Central memory CD4-positive, alpha-beta T cell (primary cell): ENCODE results near the gene ALX4.

Experiments
- DNase-seq: peaks from one replicate; pipeline ENCODE4 v3.0.0; 2022

Gene ALX4

GRCh38 chr11:44315947-44316658, 6.2 kb upstream of the ALX4 start:
- DNase-seq: no peak

DNA sequence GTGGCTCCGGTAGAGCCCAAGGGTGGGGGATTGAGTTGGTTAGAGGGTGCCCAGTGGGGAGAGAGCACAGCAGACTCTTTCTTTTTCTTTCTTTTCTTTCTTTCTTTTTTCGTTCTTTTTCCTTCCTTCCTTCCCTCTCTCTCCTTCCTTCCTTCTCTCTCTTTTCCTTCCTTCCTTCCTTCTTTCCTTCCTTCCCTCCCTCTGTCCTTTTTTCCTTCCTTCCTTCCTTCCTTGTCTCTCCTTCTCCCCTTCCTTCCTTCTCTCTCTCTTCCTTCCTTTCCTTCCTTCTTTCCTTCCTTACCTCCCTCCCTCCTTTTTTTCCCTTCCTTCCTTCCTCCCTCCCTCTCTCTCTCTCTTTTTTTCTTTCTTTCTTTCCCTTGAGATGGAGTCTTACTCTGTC, 4.8 kb upstream of the ALX4 start:
- no peak for DNase-seq

- no peak for DNase-seq
Measured at GRCh38 chr11:44313761-44314489, 4.0 kb upstream of the ALX4 start.

DNA sequence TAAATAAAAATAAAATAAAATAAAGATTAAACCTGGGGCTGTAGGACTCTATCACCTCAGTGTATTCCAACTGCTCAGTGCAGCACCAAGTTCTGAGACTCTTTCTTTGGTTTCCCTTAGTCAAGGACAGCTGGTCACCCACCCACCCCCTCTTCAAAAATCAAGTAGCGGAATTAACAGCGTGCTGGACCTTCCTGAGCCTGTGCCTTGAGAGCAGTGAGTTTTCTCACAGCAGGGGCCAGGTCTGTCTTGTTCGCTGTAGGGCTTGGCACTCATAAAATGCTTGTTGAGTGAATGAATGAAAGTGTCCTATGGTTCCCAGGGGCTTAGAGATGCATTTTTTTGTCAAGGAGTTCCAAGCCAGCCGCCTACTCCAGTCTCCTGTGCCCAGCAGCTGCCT, 2.9 kb upstream of the ALX4 start:
- no peak for DNase-seq

DNA sequence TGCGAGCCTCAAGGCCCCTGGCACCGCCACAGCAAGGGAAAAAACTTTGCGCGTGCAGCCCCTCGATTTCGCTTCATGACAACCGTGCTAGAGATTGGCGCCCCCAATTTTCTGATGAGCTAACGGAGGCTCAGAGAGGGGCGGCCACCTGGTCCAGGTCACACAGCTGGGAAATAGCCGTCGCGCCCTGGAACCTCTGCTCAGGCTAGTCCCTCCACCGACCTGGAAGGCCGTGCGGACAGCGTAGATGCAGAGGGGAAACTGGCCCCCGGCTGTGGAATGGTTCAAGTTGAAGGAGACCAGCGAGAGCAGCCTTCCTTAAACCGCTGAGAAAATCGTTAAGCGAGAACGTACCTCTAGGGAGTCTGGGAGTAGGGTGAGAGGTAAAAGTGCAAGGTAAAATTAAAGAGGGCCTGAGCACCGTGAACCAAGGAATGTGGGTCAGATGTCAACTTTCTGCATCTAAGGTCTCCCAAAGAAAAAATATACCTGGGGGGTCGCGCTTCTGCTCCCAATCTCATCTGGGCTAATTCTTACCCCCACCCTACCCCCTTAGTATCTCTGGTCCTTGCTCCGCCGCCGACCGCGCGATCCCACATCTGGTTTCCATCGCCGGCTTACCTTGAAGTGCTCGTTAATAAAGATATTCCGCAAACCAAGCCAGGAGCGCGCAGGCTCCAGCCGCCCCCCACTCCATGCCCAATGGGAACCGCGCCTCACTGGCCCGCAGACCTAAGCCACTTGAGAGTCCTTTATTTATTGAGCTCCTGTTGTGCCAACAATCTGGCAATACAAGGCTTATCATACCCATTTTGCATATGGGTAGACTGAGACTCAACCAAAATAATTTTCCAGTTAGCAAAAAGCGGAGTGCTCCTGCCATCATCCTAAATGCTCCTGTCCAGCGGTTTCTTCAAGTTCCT, 1.7 kb upstream of the ALX4 start:
- DNase-seq: no peak

DNA sequence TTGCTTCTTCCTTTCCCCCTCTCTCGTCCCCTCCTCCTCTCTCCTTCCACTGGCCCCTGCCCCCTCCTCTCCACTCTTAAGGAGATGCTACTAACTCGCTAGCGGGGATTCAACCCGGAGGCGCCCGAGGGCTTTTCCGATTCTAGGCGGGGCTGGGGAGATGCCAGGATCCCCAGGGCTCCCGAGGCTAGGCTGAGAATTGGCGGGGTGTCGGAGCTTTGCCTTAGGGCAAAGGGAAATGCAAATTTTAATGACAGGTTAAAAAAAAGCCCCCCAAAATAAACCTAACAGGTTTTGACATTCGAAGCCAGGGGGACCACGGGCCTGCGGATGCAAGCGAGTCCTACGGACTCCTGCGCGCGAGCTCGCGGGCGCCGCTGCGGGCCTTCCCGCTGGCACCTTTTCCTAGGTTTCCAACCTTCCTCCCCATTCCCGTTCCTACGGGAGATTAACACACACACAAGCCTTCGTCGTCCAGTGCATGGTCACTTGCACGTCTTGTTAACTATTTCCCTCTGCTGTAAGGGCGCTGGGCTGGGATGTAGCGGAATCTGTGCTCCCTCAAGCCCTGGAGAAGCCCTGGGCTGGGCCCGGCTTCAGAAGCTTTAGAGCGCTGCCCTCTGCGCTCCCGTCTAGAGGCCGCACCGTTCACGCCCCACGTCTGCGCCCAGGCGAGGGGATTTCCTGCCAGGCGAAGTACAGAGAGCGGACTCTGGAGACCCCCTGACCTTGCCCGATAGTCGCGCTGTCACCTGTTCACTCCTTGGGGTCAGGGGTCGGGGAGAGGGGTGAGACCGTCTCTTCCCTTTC, 729 bp upstream of the ALX4 start:
- DNase-seq: no peak

- DNase-seq: no peak
Measured at GRCh38 chr11:44310206-44310462, 195 bp upstream of the ALX4 start.

DNA sequence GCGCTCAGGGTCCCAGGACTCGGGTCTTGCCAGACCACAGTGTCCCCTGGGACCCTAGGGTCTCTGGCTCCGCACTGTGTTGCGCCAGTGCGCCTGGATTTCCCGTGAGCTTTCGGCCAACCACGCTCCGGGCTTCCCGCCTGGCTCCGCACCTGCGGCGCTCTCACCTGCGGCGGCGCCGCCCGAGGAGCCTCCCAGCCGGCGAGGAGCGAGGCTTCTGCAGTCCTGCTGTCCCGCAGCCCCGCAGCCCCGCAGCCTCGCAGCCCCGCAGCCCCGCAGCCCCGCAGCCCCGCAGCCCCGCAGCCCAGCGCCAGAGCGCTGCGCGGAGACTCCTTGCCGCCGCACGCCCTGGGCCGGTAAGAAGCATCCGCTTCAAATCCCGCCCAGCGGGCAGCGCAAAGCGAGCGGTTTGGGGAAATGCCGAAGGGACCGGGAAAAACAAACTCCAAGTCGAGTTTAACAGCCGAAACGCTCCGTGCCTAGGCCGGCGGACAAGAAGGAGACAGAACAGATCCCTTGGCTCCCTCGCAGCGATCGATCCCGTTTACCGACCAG, 939 bp downstream of the ALX4 start:
- DNase-seq: no peak

- DNase-seq: no peak
Measured at GRCh38 chr11:44308256-44308922, 1.6 kb downstream of the ALX4 start.

GRCh38 chr11:44307340-44308099, 2.4 kb downstream of the ALX4 start:
- no peak for DNase-seq

GRCh38 chr11:44306918-44307244, 3.1 kb downstream of the ALX4 start:
- no peak for DNase-seq

DNA sequence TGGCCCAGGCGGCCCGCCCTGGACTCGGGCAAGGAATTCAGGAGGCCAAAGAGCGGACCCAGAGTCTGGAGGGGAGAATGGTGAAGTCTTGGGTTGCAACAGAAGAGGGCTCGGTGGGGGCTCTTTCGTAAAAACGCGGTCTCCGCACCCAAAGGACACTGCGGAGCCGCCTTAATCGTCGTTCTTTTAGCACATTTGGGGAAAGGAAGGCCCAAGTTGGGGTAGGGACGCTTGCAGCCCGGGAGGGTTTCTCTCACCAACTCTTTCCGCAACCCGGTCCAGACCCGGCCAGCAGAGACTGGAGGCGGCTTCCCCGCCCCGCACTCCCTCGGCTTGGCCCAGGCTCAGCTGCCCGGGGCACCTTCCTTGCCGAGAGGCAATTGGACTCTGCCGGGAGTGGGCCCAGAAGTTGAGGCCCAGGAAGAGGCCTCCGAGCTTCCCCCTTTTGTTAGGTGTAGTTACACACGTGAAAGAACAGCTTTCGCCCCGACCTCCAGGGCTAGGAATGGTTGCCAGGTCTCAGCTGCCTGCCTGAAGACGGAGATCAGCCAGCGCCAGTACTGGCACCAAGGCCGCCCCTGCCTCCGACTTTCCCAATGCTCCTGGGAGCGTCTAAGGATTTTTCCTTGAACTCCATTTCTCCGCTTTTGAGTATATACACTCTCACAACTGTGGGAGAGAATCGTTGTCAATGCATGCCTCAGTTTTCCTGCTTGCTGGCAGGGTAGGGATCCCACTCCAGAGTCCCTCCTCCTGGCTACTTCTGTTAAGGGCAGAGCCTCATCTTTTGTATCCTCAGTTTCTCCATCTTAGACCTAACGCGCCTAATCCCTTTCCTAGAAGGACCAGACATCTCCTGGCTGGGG, 3.7 kb downstream of the ALX4 start:
- DNase-seq: no peak

- peak; percentile 8 for DNase-seq
Measured at GRCh38 chr11:44305470-44306051, 4.4 kb downstream of the ALX4 start.

DNA sequence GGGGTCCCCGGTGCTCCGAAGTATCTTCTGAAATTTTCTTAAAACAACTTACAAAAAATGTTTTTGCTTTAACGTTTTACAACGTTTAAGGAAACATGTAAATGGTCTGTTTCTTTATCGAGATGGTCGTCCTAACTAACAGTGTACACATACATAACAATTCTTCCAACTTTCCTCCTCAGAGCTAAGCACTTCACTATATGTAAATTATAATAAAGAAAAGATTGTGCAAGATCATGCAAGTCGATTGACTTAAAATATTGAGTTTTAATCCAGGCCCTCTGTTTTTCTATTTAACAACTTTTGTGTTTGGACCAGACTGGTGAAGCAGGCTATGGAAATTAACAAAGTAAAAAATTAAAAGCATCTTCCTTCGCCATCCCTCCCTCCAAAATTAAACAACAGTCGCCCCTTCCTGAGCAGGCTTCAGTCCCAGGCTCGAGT, 4.9 kb downstream of the ALX4 start:
- no peak for DNase-seq

- DNase-seq: no peak
Measured at GRCh38 chr11:44304091-44305025, 5.6 kb downstream of the ALX4 start.

DNA sequence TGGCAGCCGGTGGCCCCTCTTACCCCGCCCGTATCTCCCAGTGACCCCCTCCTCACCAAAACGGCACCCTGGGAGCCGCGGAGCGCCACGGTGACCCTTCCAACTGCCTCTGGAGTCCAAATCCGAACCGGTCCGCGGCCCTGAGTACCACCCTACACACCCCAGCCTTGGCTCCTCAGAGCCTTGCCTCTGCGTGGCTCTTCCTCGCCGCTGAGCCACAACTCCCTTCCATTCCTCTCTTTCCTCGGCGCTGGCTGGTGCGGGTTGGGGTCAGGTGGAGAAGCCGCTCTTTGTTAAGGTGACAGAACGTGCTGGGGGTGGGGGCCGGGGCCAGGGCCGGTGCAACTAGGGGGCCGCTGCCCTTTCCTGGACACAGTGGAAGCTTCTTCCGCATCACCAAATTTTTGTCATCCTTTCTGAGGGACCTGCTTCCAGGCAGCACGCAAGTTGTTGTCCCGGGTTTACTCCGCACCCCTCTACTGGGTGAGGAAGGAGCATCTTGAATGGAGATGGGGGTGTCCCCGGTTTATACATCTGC, 6.5 kb downstream of the ALX4 start:
- no peak for DNase-seq

DNA sequence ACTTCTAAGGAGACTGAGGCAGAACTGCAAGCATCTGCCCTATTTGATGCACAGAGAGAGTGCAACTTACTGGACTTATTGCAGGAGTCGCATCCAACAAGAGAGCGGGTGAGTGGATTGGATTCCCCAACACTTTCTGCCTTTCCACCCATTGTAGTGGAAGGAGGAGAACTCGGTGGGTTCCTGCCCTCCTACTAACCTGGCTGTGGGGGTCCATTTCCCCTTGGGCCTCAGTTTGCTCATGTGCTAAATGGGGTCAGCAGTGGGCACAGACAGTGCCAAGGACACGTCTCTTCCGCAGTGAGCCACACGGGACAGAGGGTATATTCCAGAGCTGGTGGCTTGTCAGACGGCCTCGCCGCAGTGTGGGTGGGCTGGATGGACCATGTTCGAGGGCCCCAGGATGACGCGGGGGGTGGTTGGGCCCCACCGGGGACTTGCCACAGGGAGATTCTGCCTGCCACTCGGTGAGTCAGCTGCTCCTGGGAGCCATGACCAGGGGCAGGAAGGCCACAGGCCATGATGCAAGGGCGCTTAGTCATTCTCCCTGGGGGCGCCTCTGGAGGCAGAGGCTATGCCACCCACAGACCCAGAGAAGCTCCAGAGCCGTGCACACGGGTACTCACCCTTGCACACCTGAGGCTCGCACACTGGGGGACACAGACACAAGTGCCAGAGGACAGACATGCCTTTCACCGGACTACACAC, 8.2 kb downstream of the ALX4 start:
- no peak for DNase-seq
